CD4-positive, CD25-positive, alpha-beta regulatory T cell (primary cell): Measurements from ENCODE around the gene TPRX1. TPM values are rescaled to one million over a fixed set of nuclear protein-coding genes. Genes with fewer than 3 reads are reported as not detected.

Experiments used
- ATAC-seq, 2 donors: fragments of 150-1000 bp; cut with Tn5 transposase; one replicate each; pipeline ENCODE4 v1.10.0; 2021; ENCODE audit warnings: low read depth in 2 of 2, moderate number of reproducible peaks in 2 of 2, moderate library complexity in 1 of 2
- DNase-seq, 3 donors: peaks; one replicate each; pipeline versions ENCODE4 v3.0.0 to v3.0.0-alpha.2; 2012 to 2022; ENCODE audit warnings: mixed read lengths in 1 of 3
- H3K27ac ChIP-seq: one replicate; pipeline ENCODE4 v1.7.0; 2013; ENCODE audit warnings: mild to moderate bottlenecking, low read length; ENCODE audit not compliant: insufficient read depth, poor library complexity, severe bottlenecking
- H3K27me3 ChIP-seq: one replicate; pipeline ENCODE4 v1.7.0; 2013; ENCODE audit warnings: low read length; ENCODE audit not compliant: control insufficient read depth, insufficient read depth
- H3K36me3 ChIP-seq: one replicate; pipeline ENCODE4 v1.7.0; 2013; ENCODE audit warnings: mild to moderate bottlenecking, low read length, moderate library complexity; ENCODE audit not compliant: control insufficient read depth, insufficient read depth
- H3K4me1 ChIP-seq: 2 replicates; pipeline ENCODE4 v1.7.0; 2013; ENCODE audit warnings: mild to moderate bottlenecking, low read length; ENCODE audit not compliant: insufficient read depth, control insufficient read depth, poor library complexity, severe bottlenecking
- H3K4me3 ChIP-seq: one replicate; pipeline ENCODE4 v1.7.0; 2013; ENCODE audit warnings: low read depth, mild to moderate bottlenecking, low read length, moderate library complexity
- H3K9me3 ChIP-seq, 2 experiments: 1 replicate in 1 of 2; 2 replicates in 1 of 2; pipeline ENCODE4 v1.7.0; 2013; ENCODE audit warnings: low read length in 2 of 2, mild to moderate bottlenecking in 1 of 2, moderate library complexity in 1 of 2; ENCODE audit not compliant: control insufficient read depth in 2 of 2
- H3K27ac Mint-ChIP-seq, 3 donors: one replicate each; pipeline ENCODE4 v1.8.0; 2020 to 2022; ENCODE audit warnings: mild to moderate bottlenecking in 3 of 3, mixed read lengths in 3 of 3, moderate library complexity in 2 of 3
- H3K27me3 Mint-ChIP-seq: one replicate; pipeline ENCODE4 v1.8.0; 2022; ENCODE audit warnings: mild to moderate bottlenecking, mixed read lengths
- H3K36me3 Mint-ChIP-seq: one replicate; pipeline ENCODE4 v1.8.0; 2020; ENCODE audit warnings: mixed read lengths
- H3K4me1 Mint-ChIP-seq, 4 donors: one replicate each; pipeline ENCODE4 v1.8.0; 2020 to 2022; ENCODE audit warnings: mixed read lengths in 4 of 4, mild to moderate bottlenecking in 1 of 4
- H3K4me3 Mint-ChIP-seq, 4 donors: one replicate each; pipeline ENCODE4 v1.8.0; 2020 to 2022; ENCODE audit warnings: mild to moderate bottlenecking in 4 of 4, mixed read lengths in 4 of 4, moderate library complexity in 3 of 4
- H3K9me3 Mint-ChIP-seq, 7 donors: one replicate each; pipeline ENCODE4 v1.8.0; 2020 to 2022; ENCODE audit warnings: mixed read lengths in 7 of 7, mild to moderate bottlenecking in 3 of 7, moderate library complexity in 2 of 7
- polyA plus RNA-seq, 4 donors: library from polyadenylated mRNA; unstranded; fragments of 300-500 nt; fragmentation: Illumina TruSeq; gene quantifications; one replicate each; pipeline ENCODE4 v1.2.3, GENCODE V29; 2021
- total RNA-seq: library from RNA; stranded (reverse); gene quantifications from one replicate; pipeline ENCODE4 v1.2.3, GENCODE V29; 2022

The TPRX1 gene
- total and polyA plus RNA-seq, 5 donors from 2014 or later: not detected

DNA sequence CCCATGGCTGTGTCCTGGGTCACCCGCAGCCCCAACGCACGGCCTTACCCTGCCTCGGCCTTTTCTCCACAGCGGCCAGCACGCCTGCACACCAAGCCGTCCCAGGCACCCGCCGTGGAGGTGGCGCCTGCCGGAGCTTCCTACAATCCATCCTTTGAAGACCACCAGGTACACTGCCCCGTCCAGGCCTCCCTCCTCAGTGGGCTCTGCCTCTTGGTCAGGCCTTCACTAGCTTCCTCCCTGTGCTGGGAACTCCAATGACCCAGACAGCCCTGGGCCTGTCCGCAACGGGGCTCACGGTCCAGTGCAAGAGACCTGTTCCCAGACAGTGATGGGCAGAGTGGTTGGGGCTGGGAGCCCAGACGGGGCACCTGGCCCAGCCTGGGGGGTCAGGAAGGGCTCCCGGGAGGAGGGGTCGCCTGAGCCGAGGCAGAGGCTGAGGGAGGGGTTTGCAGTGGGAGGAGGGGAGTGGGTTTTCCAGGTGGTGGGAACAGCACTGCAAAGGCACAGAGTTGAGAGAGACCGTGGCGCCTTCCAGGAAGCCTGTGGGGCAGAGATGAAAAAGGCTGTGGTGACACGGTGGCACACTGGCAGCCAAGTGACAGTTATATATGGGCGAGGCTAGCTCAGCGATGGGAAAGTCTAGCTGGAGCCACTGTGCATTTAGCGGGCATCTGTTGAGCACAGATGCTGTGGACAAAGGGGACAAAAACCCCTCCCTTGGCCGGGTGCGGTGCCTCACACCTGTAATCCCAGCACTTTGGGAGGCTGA, 51.7 kb downstream of the TPRX1 start:
- Mint-ChIP-seq H3K9me3 (no peaks in the 10 kb centered on the region), H3K27ac (no peak overlapping the region), H3K27me3 (no peaks in the 10 kb centered on the region), H3K4me1 (peaks cover 5 to 30% (median 12%) of the 10 kb centered on the region in 4 donors), H3K36me3 (peaks cover 27% of the 10 kb centered on the region), H3K4me3 (peak overlapping the region in 1 of 4 donors; percentile 35)
- H3K4me3 ChIP-seq: no peak overlapping the region
- no peaks in the 10 kb centered on the region for H3K27me3 ChIP-seq
- H3K4me1 ChIP-seq: peaks cover 13% of the 10 kb centered on the region
- DNase-seq (no peak), ATAC-seq (no peak)
- peaks cover 90% of the 10 kb centered on the region for H3K36me3 ChIP-seq
- H3K27ac ChIP-seq: no peak overlapping the region
- H3K9me3 ChIP-seq: no peaks in the 10 kb centered on the region

Other genes with a start within 250 kb of the TPRX1 start
- gene ZNF541, start 231.4 kb downstream of the TPRX1 start, total RNA-seq: 0.52 TPM
- gene ZNF541, start 231.4 kb downstream of the TPRX1 start, polyA plus RNA-seq: under 1 TPM in 3 of 4 donors, not detected in 1; 0.07 to 0.42 (median 0.23) TPM
- 43.8 TPM for gene BICRA, start 195.4 kb downstream of the TPRX1 start, total RNA-seq
- gene BICRA, start 195.4 kb downstream of the TPRX1 start, polyA plus RNA-seq: under 1 TPM; 0.25 to 0.75 (median 0.49) TPM
- gene EHD2, start 91.1 kb downstream of the TPRX1 start, total RNA-seq: 0.86 TPM
- under 1 TPM in 1 of 4 donors, not detected in 3; 0.05 TPM for gene EHD2, start 91.1 kb downstream of the TPRX1 start, polyA plus RNA-seq
- 701 TPM for gene NOP53, start 59.0 kb downstream of the TPRX1 start, total RNA-seq
- gene NOP53, start 59.0 kb downstream of the TPRX1 start, polyA plus RNA-seq: 100 to 1,000 TPM; 168 to 353 (median 217) TPM
- 119 TPM for gene SELENOW, start 25.8 kb downstream of the TPRX1 start, total RNA-seq
- 100 to 1,000 TPM; 345 to 422 (median 391) TPM for gene SELENOW, start 25.8 kb downstream of the TPRX1 start, polyA plus RNA-seq
- gene CRX, start 17.4 kb upstream of the TPRX1 start, total RNA-seq: not detected
- not detected for gene CRX, start 17.4 kb upstream of the TPRX1 start, polyA plus RNA-seq
- gene TPRX2, start 54.7 kb upstream of the TPRX1 start, total RNA-seq: not detected
- not detected for gene TPRX2, start 54.7 kb upstream of the TPRX1 start, polyA plus RNA-seq
- gene SULT2A1, start 81.8 kb upstream of the TPRX1 start, total RNA-seq: not detected
- not detected for gene SULT2A1, start 81.8 kb upstream of the TPRX1 start, polyA plus RNA-seq
- not detected for gene BSPH1, start 187.6 kb upstream of the TPRX1 start, total RNA-seq
- not detected for gene BSPH1, start 187.6 kb upstream of the TPRX1 start, polyA plus RNA-seq
- gene ELSPBP1, start 190.1 kb upstream of the TPRX1 start, total RNA-seq: not detected
- gene ELSPBP1, start 190.1 kb upstream of the TPRX1 start, polyA plus RNA-seq: not detected
- 0.32 TPM for gene CABP5, start 239.5 kb upstream of the TPRX1 start, total RNA-seq
- gene CABP5, start 239.5 kb upstream of the TPRX1 start, polyA plus RNA-seq: not detected